ENCODE results near the gene INO80B. TPM values are rescaled to one million over a fixed set of nuclear protein-coding genes. Genes with fewer than 3 reads are reported as not detected.
A peak's percentile ranks its signal among the peaks of the same experiment; 100 is the strongest.

Gene INO80B
- total and polyA plus RNA-seq, 2 donors (not counting 1 experiment from before 2014, with no cell fraction given), result 30.4 to 78.6 TPM

DNA sequence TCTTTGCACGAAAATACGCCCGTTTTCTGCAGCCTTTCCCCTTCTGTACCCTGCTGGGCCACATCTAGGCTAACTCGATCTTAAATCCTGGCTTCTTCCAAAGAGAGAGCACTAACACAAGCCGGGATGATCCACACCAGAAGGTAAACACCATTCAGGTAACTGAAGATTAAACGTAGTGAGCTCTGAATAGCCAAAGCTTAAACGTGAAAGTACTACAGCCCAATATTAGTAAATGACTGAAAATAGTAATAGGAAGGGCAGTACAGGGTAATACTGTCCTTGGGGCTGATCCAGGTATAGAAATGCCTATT, 18.0 kb downstream of the INO80B start:
- TF ChIP-seq, protein P1, sequence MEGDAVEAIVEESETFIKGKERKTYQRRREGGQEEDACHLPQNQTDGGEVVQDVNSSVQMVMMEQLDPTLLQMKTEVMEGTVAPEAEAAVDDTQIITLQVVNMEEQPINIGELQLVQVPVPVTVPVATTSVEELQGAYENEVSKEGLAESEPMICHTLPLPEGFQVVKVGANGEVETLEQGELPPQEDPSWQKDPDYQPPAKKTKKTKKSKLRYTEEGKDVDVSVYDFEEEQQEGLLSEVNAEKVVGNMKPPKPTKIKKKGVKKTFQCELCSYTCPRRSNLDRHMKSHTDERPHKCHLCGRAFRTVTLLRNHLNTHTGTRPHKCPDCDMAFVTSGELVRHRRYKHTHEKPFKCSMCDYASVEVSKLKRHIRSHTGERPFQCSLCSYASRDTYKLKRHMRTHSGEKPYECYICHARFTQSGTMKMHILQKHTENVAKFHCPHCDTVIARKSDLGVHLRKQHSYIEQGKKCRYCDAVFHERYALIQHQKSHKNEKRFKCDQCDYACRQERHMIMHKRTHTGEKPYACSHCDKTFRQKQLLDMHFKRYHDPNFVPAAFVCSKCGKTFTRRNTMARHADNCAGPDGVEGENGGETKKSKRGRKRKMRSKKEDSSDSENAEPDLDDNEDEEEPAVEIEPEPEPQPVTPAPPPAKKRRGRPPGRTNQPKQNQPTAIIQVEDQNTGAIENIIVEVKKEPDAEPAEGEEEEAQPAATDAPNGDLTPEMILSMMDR (IDR thresholded peaks at IDR 0.05), result no peak
- no peak for TF ChIP-seq EZH2 (IDR thresholded peaks at IDR 0.05; ENCODE audit: borderline replicate concordance, insufficient read depth, low read depth, low read length, poor library complexity, severe bottlenecking)

DNA sequence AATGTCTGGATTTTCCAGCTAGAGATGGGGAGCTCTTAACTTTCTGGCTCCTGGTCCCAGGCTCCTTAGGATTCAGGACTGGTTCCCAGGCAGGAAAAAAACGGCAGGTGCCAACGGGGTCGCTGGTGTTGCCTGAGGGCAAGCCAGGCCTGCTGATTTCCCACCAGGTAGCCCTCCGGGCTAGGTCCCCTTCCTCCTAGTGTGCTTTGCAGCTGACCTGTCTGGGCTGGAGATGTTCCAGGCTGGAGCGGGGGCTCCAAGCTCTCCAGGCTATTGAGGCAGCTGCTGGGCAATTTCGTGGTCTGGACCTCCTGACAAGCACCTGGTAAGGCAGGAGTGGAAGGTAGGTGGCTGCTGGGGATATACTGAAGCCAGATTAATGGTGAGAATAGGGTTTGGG, 19.6 kb downstream of the INO80B start:
- no peak overlapping the region for H3K4me3 Mint-ChIP-seq
- WGBS (ENCODE audit: insufficient coverage), result 97% methylated on average over 6 of the region's 6 CpGs
- no peak overlapping the region for H3K4me2 ChIP-seq (replicated peaks; ENCODE audit: low read depth, low read length, poor library complexity, severe bottlenecking)
- ATAC-seq (ENCODE audit: low read depth) (no peak), DNase-seq (no peak)
- H3K27me3 ChIP-seq (replicated peaks in 1 of 4; ENCODE audit: control extremely low read depth in 1 of 4, control insufficient read depth in 3 of 4, insufficient read depth in 4 of 4, low read length in 3 of 4), result no peaks in the 10 kb centered on the region
- H3K27ac Mint-ChIP-seq, result no peak overlapping the region
- H3K4me1 Mint-ChIP-seq, result peaks cover 22% of the 10 kb centered on the region
- peaks cover 17% of the 10 kb centered on the region for H3K79me2 ChIP-seq (ENCODE audit: control insufficient read depth, insufficient read depth, low read length)
- no peaks in the 10 kb centered on the region for H3K9me3 Mint-ChIP-seq (ENCODE audit: insufficient read depth)
- H3K9ac ChIP-seq (ENCODE audit: low read length), result no peak overlapping the region
- H2AFZ ChIP-seq (ENCODE audit: insufficient read depth, low read depth, low read length, poor library complexity, severe bottlenecking), result no peak overlapping the region
- intact Hi-C loops (cut with micrococcal nuclease), result no loop called here
- TF ChIP-seq, protein P1 (IDR thresholded peaks at IDR 0.05), result no peak
- TF ChIP-seq EZH2 (IDR thresholded peaks at IDR 0.05; ENCODE audit: borderline replicate concordance, insufficient read depth, low read depth, low read length, poor library complexity, severe bottlenecking), result no peak
- ChIA-PET POLR2A (interaction anchor here (0.7 to 4.1 kb wide), 3 partner anchors 7 to 44 kb away, joined by 3 to 63 read pairs (median 36); partner anchors contain the start of genes CCDC142, TTC31 and WBP1), CTCF (interaction anchor here (0.7 to 1.9 kb wide), 4 partner anchors 8 to 113 kb away, joined by 3 to 7 read pairs (median 5); partner anchors contain the start of genes CCDC142, PCGF1 and TTC31)
- no peak overlapping the region for H3K4me3 ChIP-seq (ENCODE audit: control extremely low read depth in 1 of 5, extremely low read depth in 1 of 5, insufficient read depth in 1 of 5, low read depth in 2 of 5, low read length in 4 of 5)
- peaks cover 16 to 22% of the 10 kb centered on the region in 2 donors for H3K4me1 ChIP-seq (ENCODE audit: control insufficient read depth in 2 of 2, insufficient read depth in 2 of 2, low read length in 2 of 2)
- H3K9me3 ChIP-seq (ENCODE audit: control extremely low read depth in 1 of 3, control insufficient read depth in 2 of 3, insufficient read depth in 1 of 3, low read length in 2 of 3), result peaks cover 0 to 5% (median 0%) of the 10 kb centered on the region in 3 donors
- H4K20me1 ChIP-seq (ENCODE audit: control insufficient read depth, insufficient read depth, low read length, poor library complexity, severe bottlenecking), result no peaks in the 10 kb centered on the region
- H3K27ac ChIP-seq (ENCODE audit: low read length in 2 of 2), result no peak overlapping the region
- H3K27me3 Mint-ChIP-seq, result no peaks in the 10 kb centered on the region
- peaks cover 0 to 23% of the 10 kb centered on the region in 2 experiments for H3K36me3 ChIP-seq (replicated peaks in 1 of 2; ENCODE audit: control extremely low read depth in 1 of 2, control insufficient read depth in 1 of 2, extremely low read depth in 1 of 2, insufficient read depth in 2 of 2, low read length in 1 of 2)

More for the DNA sequence above, 18.0 kb downstream of the INO80B start:
- CTCF ChIA-PET, result interaction anchor here (0.6 to 1.6 kb wide), 8 partner anchors 9 to 137 kb away, joined by 3 to 11 read pairs (median 4); partner anchors contain the start of genes CCDC142, INO80B, TTC31 and WBP1
- H3K9me3 Mint-ChIP-seq (ENCODE audit: insufficient read depth), result no peaks in the 10 kb centered on the region
- Histone ChIP-seq H3K36me3 (replicated peaks in 1 of 2; ENCODE audit: control extremely low read depth in 1 of 2, control insufficient read depth in 1 of 2, extremely low read depth in 1 of 2, insufficient read depth in 2 of 2, low read length in 1 of 2) (peaks cover 0 to 23% of the 10 kb centered on the region in 2 experiments), H3K27me3 (replicated peaks in 1 of 4; ENCODE audit: control extremely low read depth in 1 of 4, control insufficient read depth in 3 of 4, insufficient read depth in 4 of 4, low read length in 3 of 4) (no peaks in the 10 kb centered on the region), H3K9ac (ENCODE audit: low read length) (peak overlapping the region; percentile 69), H3K4me3 (ENCODE audit: control extremely low read depth in 1 of 5, extremely low read depth in 1 of 5, insufficient read depth in 1 of 5, low read depth in 2 of 5, low read length in 4 of 5) (peak overlapping the region; percentile 65 to 89 (median 67)), H3K27ac (ENCODE audit: low read length in 2 of 2) (peak overlapping the region; percentile 69 to 94), H4K20me1 (ENCODE audit: control insufficient read depth, insufficient read depth, low read length, poor library complexity, severe bottlenecking) (no peaks in the 10 kb centered on the region), H3K79me2 (ENCODE audit: control insufficient read depth, insufficient read depth, low read length) (peaks cover 11% of the 10 kb centered on the region), H3K4me2 (replicated peaks; ENCODE audit: low read depth, low read length, poor library complexity, severe bottlenecking) (peak overlapping the region; percentile 85), H2AFZ (ENCODE audit: insufficient read depth, low read depth, low read length, poor library complexity, severe bottlenecking) (peak overlapping the region; percentile 94), H3K4me1 (ENCODE audit: control insufficient read depth in 2 of 2, insufficient read depth in 2 of 2, low read length in 2 of 2) (peaks cover 16 to 22% of the 10 kb centered on the region in 2 donors), H3K9me3 (ENCODE audit: control extremely low read depth in 1 of 3, control insufficient read depth in 2 of 3, insufficient read depth in 1 of 3, low read length in 2 of 3) (peaks cover 0 to 5% (median 0%) of the 10 kb centered on the region in 3 donors)
- ATAC-seq (ENCODE audit: low read depth) (no peak), DNase-seq (no peak)
- H3K27me3 Mint-ChIP-seq, result no peaks in the 10 kb centered on the region
- H3K4me1 Mint-ChIP-seq, result peaks cover 20% of the 10 kb centered on the region
- H3K27ac Mint-ChIP-seq, result peak overlapping the region; percentile 99
- 16% methylated on average over 6 of the region's 7 CpGs for WGBS (ENCODE audit: insufficient coverage)
- intact Hi-C loops (cut with micrococcal nuclease), result loop anchor here (1.0 kb wide), 3 partner anchors 10 to 56 kb away; partner anchors contain the start of genes AUP1, HTRA2, TTC31 and WBP1
- POLR2A ChIA-PET, result interaction anchor here (0.6 to 4.1 kb wide), 9 partner anchors 9 to 352 kb away, joined by 3 to 63 read pairs (median 5); partner anchors contain the start of genes AUP1, CCDC142, HTRA2 and INO80B
- H3K4me3 Mint-ChIP-seq, result peak overlapping the region; percentile 99

All from B cell (primary cell).